GM21576 (cell line): Measurements from ENCODE around the gene FNIP1.
"Not testable (repeated sequence)": the region's sequence is repeated elsewhere in the genome, so short reads cannot be mapped to it uniquely, and the experiment has no call there.

Source experiments
- ATAC-seq: cut with Tn5 transposase; IDR thresholded peaks from one replicate; pipeline ENCODE4 v1.9.1; 2021; ENCODE audit warnings: mild to moderate bottlenecking, moderate library complexity; ENCODE audit not compliant: unreplicated experiment

Gene FNIP1

GRCh38 chr5:131796793-131797693 lies at the start of gene FNIP1:
Gene FNIP1 (minus strand): TSS chr5:131797017. CDS start chr5:131796921, 96 bp downstream.
- ATAC-seq = peak; percentile 90

GRCh38 chr5:131846536-131846935 lies 49.7 kb upstream of the FNIP1 start:
- no peak for ATAC-seq

- no peak for ATAC-seq
Measured at GRCh38 chr5:131845828-131846227, 49.0 kb upstream of the FNIP1 start.

- ATAC-seq = not testable (repeated sequence)
Measured at GRCh38 chr5:131842971-131843370, 46.2 kb upstream of the FNIP1 start.

- ATAC-seq = not testable (repeated sequence)
Measured at GRCh38 chr5:131832702-131833101, 35.9 kb upstream of the FNIP1 start.

GRCh38 chr5:131825404-131826013 lies 28.7 kb upstream of the FNIP1 start:
- ATAC-seq = peak; percentile 73

- ATAC-seq = no peak
Measured at GRCh38 chr5:131824631-131825030, 27.8 kb upstream of the FNIP1 start.

GRCh38 chr5:131821221-131821620 lies 24.4 kb upstream of the FNIP1 start:
- ATAC-seq = no peak

GRCh38 chr5:131818001-131818724 lies 21.3 kb upstream of the FNIP1 start:
- no peak for ATAC-seq

GRCh38 chr5:131814990-131815389 lies 18.2 kb upstream of the FNIP1 start:
- no peak for ATAC-seq

- no peak for ATAC-seq
Measured at GRCh38 chr5:131812371-131813160, 15.7 kb upstream of the FNIP1 start.

- ATAC-seq = peak; percentile 82
Measured at GRCh38 chr5:131810510-131811249, 13.9 kb upstream of the FNIP1 start.

- ATAC-seq = peak; percentile 13
Measured at GRCh38 chr5:131795879-131796792, 681 bp downstream of the FNIP1 start.

GRCh38 chr5:131795228-131795627 lies 1.6 kb downstream of the FNIP1 start:
- no peak for ATAC-seq

- ATAC-seq = no peak
Measured at GRCh38 chr5:131794586-131794985, 2.2 kb downstream of the FNIP1 start.

GRCh38 chr5:131792896-131793295 lies 3.9 kb downstream of the FNIP1 start:
- ATAC-seq = no peak

GRCh38 chr5:131791866-131792265 lies 5.0 kb downstream of the FNIP1 start:
- ATAC-seq = no peak

- no peak for ATAC-seq
Measured at GRCh38 chr5:131790550-131790949, 6.3 kb downstream of the FNIP1 start.

- no peak for ATAC-seq
Measured at GRCh38 chr5:131789765-131790164, 7.1 kb downstream of the FNIP1 start.
